Liver (tissue), 9 donors: ENCODE results near the gene PTPN23. TPM values are rescaled to one million over a fixed set of nuclear protein-coding genes. Genes with fewer than 3 reads are reported as not detected.
A peak's percentile ranks its signal among the peaks of the same experiment; 100 is the strongest.

Experiments
- DNase-seq: peaks from one replicate; pipeline ENCODE4 v3.0.0-alpha.2; 2017; ENCODE audit warnings: low spot score
- H3K27ac ChIP-seq, 2 donors: one replicate each; pipeline ENCODE4 v1.7.0; 2013; ENCODE audit warnings: inconsistent platforms in 2 of 2, low read length in 2 of 2, control low read depth in 1 of 2, low read depth in 1 of 2, mild to moderate bottlenecking in 1 of 2
- H3K27me3 ChIP-seq, 4 donors: one replicate each; pipeline versions ENCODE4 v1.6.1 to v1.7.0; 2013; ENCODE audit warnings: low read length in 3 of 4, inconsistent platforms in 1 of 4, mild to moderate bottlenecking in 1 of 4, moderate library complexity in 1 of 4; ENCODE audit not compliant: control insufficient read depth in 4 of 4, insufficient read depth in 4 of 4
- H3K36me3 ChIP-seq, 4 donors: one replicate each; pipeline versions ENCODE4 v1.6.1 to v1.7.0; 2013; ENCODE audit warnings: low read length in 3 of 4, mild to moderate bottlenecking in 3 of 4, low read depth in 1 of 4, moderate library complexity in 1 of 4; ENCODE audit not compliant: control insufficient read depth in 4 of 4, insufficient read depth in 3 of 4
- H3K4me1 ChIP-seq, 4 donors: one replicate each; pipeline versions ENCODE4 v1.6.1 to v1.7.0; 2013; ENCODE audit warnings: low read length in 3 of 4, mild to moderate bottlenecking in 3 of 4, moderate library complexity in 1 of 4; ENCODE audit not compliant: control insufficient read depth in 4 of 4, insufficient read depth in 4 of 4
- H3K4me3 ChIP-seq, 3 donors: one replicate each; pipeline versions ENCODE4 v1.6.1 to v1.7.0; 2013; ENCODE audit warnings: low read length in 3 of 3, control low read depth in 1 of 3, low read depth in 1 of 3, mild to moderate bottlenecking in 1 of 3
- H3K9ac ChIP-seq, 2 donors: one replicate each; pipeline ENCODE4 v1.7.0; 2013; ENCODE audit warnings: low read length in 2 of 2, mild to moderate bottlenecking in 2 of 2, moderate library complexity in 2 of 2, control low read depth in 1 of 2, low read depth in 1 of 2
- H3K9me3 ChIP-seq, 4 donors: one replicate each; pipeline versions ENCODE4 v1.6.1 to v1.7.0; 2013; ENCODE audit warnings: low read length in 3 of 4; ENCODE audit not compliant: control insufficient read depth in 4 of 4
- GABPA ChIP-seq, 2 donors: IDR thresholded peaks in 1 of 2; conservative IDR thresholded peaks in 1 of 2; 2 replicates each; pipeline ENCODE4 v1.6.1; 2016; ENCODE audit warnings: antibody characterized with exemption in 2 of 2, mild to moderate bottlenecking in 1 of 2, moderate library complexity in 1 of 2
- NR2F2 ChIP-seq: IDR thresholded peaks from 2 replicates; pipeline ENCODE4 v1.6.1; 2016; ENCODE audit warnings: antibody characterized with exemption
- REST ChIP-seq: IDR thresholded peaks from 2 replicates; pipeline ENCODE4 v1.6.1; 2016; ENCODE audit warnings: antibody characterized with exemption, mild to moderate bottlenecking
- RXRA ChIP-seq, 2 donors: IDR thresholded peaks; 2 replicates each; pipeline ENCODE4 v1.6.1; 2017 to 2018; ENCODE audit warnings: antibody characterized with exemption in 2 of 2, mild to moderate bottlenecking in 1 of 2
- SP1 ChIP-seq: IDR thresholded peaks from 2 replicates; pipeline ENCODE4 v1.6.1; 2018; ENCODE audit warnings: antibody characterized with exemption, mild to moderate bottlenecking
- WGBS: extraction: QIAGEN DNeasy Blood & Tissue Kit; methylation state at CpG from one replicate; pipeline ENCODE4 v1.1.7; 2013; 5-methylcytosine and 5-hydroxymethylcytosine counted together
- polyA plus RNA-seq, 2 donors: library from polyadenylated mRNA; stranded (reverse) in 1 of 2; unstranded in 1 of 2; fragments of 200-250 nt in 1 of 2; fragments of >200 nt in 1 of 2; fragmentation: Nextera tagmentation in 1 of 2; extraction: Ambion mirVana in 1 of 2; gene quantifications; one replicate each; pipeline versions ENCODE4 v1.2.1 to v1.2.3, GENCODE V29; 2013 to 2015
- total RNA-seq, 2 donors: library from RNA; depleted of rRNA; stranded (reverse); fragments of >200 nt; gene quantifications; one replicate each; pipeline ENCODE4 v1.2.3, GENCODE V29; 2014
- TF ChIP-seq, protein P1 (sequence below): IDR thresholded peaks from 2 replicates; pipeline ENCODE4 v1.6.1; 2016; ENCODE audit warnings: antibody characterized with exemption
- TF ChIP-seq, protein P2 (sequence below): IDR thresholded peaks from 2 replicates; pipeline ENCODE4 v1.6.1; 2016; ENCODE audit warnings: antibody characterized with exemption
- donor health status: healthy.
- donor health status: healthy.
- donor health status: healthy.
- donor health status: healthy.
- donor health status: healthy.

PTPN23 gene
- total and polyA plus RNA-seq, 4 donors = 3.8 to 84.4 (median 11.5) TPM

DNA sequence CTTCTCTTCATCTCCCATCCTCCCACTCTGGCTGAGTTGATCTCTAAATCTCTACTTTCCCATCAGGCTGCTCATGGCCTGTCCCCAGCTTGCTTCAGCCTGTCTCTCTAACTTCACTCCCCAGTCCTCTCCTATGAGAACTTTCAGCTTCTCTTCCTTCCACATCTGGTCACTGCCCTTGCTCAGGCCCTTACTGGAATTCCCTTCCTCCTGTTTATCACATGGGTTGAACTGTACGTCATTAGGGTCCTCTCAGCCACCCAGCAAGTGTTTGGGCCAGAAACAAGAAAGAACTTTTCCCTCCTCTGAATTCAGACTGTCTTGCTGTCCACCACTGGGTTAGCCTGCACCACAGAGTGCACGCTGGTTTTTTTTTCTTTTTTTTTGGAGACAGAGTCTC, 5.0 kb downstream of the PTPN23 start:
- TF ChIP-seq RXRA (IDR thresholded peaks at IDR 0.05) (peak in 1 of 2 donors; percentile 16), GABPA (IDR thresholded peaks at IDR 0.05 in 1 of 2, conservative IDR thresholded peaks at IDR 0.05 in 1 of 2) (no peak), SP1 (peak; percentile 11), REST (no peak)
- TF ChIP-seq, protein P1, sequence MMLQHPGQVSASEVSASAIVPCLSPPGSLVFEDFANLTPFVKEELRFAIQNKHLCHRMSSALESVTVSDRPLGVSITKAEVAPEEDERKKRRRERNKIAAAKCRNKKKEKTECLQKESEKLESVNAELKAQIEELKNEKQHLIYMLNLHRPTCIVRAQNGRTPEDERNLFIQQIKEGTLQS = no peak
- Histone ChIP-seq H3K27ac (peak overlapping the region in 1 of 2 donors; percentile 31), H3K36me3 (peaks cover 0 to 5% (median 1%) of the 10 kb centered on the region in 4 donors), H3K9me3 (no peaks in the 10 kb centered on the region), H3K9ac (no peak overlapping the region), H3K27me3 (no peaks in the 10 kb centered on the region), H3K4me3 (no peak overlapping the region), H3K4me1 (peaks cover 3 to 14% (median 10%) of the 10 kb centered on the region in 4 donors)
- no peak for DNase-seq
- WGBS = 88% methylated on average over 2 of the region's 2 CpGs

- no peak for DNase-seq
- 90% methylated on average over 3 of the region's 3 CpGs for WGBS
- Histone ChIP-seq H3K27me3 (no peaks in the 10 kb centered on the region), H3K36me3 (peaks cover 0 to 8% (median 5%) of the 10 kb centered on the region in 4 donors), H3K4me3 (no peak overlapping the region), H3K9me3 (no peaks in the 10 kb centered on the region), H3K4me1 (peaks cover 0 to 10% (median 9%) of the 10 kb centered on the region in 4 donors), H3K27ac (no peak overlapping the region), H3K9ac (no peak overlapping the region)
- TF ChIP-seq GABPA (IDR thresholded peaks at IDR 0.05 in 1 of 2, conservative IDR thresholded peaks at IDR 0.05 in 1 of 2) = no peak
- TF ChIP-seq, protein P2, sequence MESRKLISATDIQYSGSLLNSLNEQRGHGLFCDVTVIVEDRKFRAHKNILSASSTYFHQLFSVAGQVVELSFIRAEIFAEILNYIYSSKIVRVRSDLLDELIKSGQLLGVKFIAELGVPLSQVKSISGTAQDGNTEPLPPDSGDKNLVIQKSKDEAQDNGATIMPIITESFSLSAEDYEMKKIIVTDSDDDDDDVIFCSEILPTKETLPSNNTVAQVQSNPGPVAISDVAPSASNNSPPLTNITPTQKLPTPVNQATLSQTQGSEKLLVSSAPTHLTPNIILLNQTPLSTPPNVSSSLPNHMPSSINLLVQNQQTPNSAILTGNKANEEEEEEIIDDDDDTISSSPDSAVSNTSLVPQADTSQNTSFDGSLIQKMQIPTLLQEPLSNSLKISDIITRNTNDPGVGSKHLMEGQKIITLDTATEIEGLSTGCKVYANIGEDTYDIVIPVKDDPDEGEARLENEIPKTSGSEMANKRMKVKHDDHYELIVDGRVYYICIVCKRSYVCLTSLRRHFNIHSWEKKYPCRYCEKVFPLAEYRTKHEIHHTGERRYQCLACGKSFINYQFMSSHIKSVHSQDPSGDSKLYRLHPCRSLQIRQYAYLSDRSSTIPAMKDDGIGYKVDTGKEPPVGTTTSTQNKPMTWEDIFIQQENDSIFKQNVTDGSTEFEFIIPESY = no peak
Measured at GRCh38 chr3:47392933-47393332, 12.1 kb downstream of the PTPN23 start.

DNA sequence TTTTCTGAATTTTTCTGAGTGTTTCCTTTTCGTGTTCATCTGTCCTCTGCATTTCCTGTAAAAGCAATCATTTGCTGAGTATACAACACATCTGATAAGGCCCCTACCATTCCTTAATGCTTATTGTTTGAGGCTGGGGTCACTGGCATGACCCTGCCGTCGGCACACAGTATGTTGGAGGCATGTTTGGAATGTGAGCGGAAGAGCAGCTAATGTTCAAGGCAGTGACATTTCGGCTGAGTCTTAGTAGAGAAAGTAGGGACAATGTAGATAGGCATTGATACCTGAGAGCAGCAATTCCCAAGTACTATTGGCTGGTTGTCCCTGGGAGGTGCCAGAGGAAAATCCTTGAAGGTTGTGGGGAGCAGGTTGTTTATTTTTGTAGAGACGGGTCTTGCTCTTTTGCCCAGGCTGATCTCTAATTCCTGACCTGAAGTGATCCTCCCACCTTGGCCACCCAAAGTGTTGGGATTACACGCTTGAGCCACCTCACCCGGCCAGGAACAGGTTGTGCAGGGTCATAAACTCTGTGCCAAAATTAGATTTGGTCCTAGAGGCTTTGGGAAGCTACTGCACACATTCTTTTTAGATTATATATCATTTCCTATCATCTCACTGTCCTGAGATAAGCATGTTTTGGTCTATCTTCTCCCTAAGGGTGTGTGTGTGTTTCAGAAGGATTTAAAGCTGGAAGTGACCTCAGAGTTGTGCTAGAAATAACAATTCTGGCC, 13.5 kb downstream of the PTPN23 start:
- H3K4me1 ChIP-seq = peaks cover 0 to 22% (median 16%) of the 10 kb centered on the region in 4 donors
- WGBS = 45% methylated on average over 8 of the region's 8 CpGs
- H3K27me3 ChIP-seq = no peaks in the 10 kb centered on the region
- H3K27ac ChIP-seq = peak overlapping the region; percentile 10 to 50
- H3K36me3 ChIP-seq = peaks cover 0 to 9% (median 3%) of the 10 kb centered on the region in 4 donors
- H3K9me3 ChIP-seq = no peaks in the 10 kb centered on the region
- DNase-seq = no peak
- no peak overlapping the region for H3K4me3 ChIP-seq
- TF ChIP-seq, protein P1 = no peak
- TF ChIP-seq NR2F2 = peak; percentile 47
- TF ChIP-seq RXRA (IDR thresholded peaks at IDR 0.05) = peak in 1 of 2 donors; percentile 13
- no peak overlapping the region for H3K9ac ChIP-seq
